HG02870 (cell line): ENCODE data around the gene NEGR1.

Source experiments
- ATAC-seq: cut with Tn5 transposase; IDR thresholded peaks from one replicate; pipeline ENCODE4 v1.9.1; 2021; ENCODE audit warnings: mild to moderate bottlenecking, moderate library complexity; ENCODE audit not compliant: unreplicated experiment

The NEGR1 gene

GRCh38 chr1:71592646-71593274, 689.6 kb downstream of the NEGR1 start:
- no peak for ATAC-seq

- ATAC-seq, result no peak
Observed at GRCh38 chr1:71589005-71589404, 693.3 kb downstream of the NEGR1 start.

GRCh38 chr1:71587961-71588360, 694.4 kb downstream of the NEGR1 start:
- ATAC-seq, result no peak

GRCh38 chr1:71586030-71586429, 696.3 kb downstream of the NEGR1 start:
- ATAC-seq, result no peak

GRCh38 chr1:71583756-71584155, 698.6 kb downstream of the NEGR1 start:
- no peak for ATAC-seq

- ATAC-seq, result no peak
Observed at GRCh38 chr1:71582673-71583072, 699.7 kb downstream of the NEGR1 start.

GRCh38 chr1:71577451-71578131, 704.7 kb downstream of the NEGR1 start:
- no peak for ATAC-seq

- no peak for ATAC-seq
Observed at GRCh38 chr1:71572038-71572437, 710.3 kb downstream of the NEGR1 start.

- no peak for ATAC-seq
Observed at GRCh38 chr1:71566413-71566812, 715.9 kb downstream of the NEGR1 start.

GRCh38 chr1:71565831-71566230, 716.5 kb downstream of the NEGR1 start:
- ATAC-seq, result no peak

- no peak for ATAC-seq
Observed at GRCh38 chr1:71565262-71565661, 717.1 kb downstream of the NEGR1 start.

- ATAC-seq, result no peak
Observed at GRCh38 chr1:71562298-71562697, 720.0 kb downstream of the NEGR1 start.

- ATAC-seq, result no peak
Observed at GRCh38 chr1:71561729-71562128, 720.6 kb downstream of the NEGR1 start.

- ATAC-seq, result no peak
Observed at GRCh38 chr1:71561206-71561605, 721.1 kb downstream of the NEGR1 start.

- ATAC-seq, result no peak
Observed at GRCh38 chr1:71559880-71560279, 722.5 kb downstream of the NEGR1 start.

GRCh38 chr1:71557138-71557537, 725.2 kb downstream of the NEGR1 start:
- ATAC-seq, result no peak

GRCh38 chr1:71548398-71548890, 733.9 kb downstream of the NEGR1 start:
- no peak for ATAC-seq

GRCh38 chr1:71542155-71542554, 740.2 kb downstream of the NEGR1 start:
- no peak for ATAC-seq

GRCh38 chr1:71533950-71534349, 748.4 kb downstream of the NEGR1 start:
- ATAC-seq, result no peak

- no peak for ATAC-seq
Observed at GRCh38 chr1:71532343-71532742, 750.0 kb downstream of the NEGR1 start.

GRCh38 chr1:71526824-71527223, 755.5 kb downstream of the NEGR1 start:
- ATAC-seq, result no peak

GRCh38 chr1:71522721-71523120, 759.6 kb downstream of the NEGR1 start:
- ATAC-seq, result no peak
